Stimulated activated CD8-positive, alpha-beta memory T cell treated with anti-CD3 and anti-CD28 coated beads, Interleukin-4, amount 100 ng/mL, for 4 hours (primary cell): ENCODE measurements around the gene IQGAP2.

Source experiments
- DNase-seq, 2 donors: peaks; one replicate each; pipeline ENCODE4 v3.0.0-alpha.2; 2020; ENCODE audit warnings: low read depth in 2 of 2, low spot score in 1 of 2

The IQGAP2 gene

DNA sequence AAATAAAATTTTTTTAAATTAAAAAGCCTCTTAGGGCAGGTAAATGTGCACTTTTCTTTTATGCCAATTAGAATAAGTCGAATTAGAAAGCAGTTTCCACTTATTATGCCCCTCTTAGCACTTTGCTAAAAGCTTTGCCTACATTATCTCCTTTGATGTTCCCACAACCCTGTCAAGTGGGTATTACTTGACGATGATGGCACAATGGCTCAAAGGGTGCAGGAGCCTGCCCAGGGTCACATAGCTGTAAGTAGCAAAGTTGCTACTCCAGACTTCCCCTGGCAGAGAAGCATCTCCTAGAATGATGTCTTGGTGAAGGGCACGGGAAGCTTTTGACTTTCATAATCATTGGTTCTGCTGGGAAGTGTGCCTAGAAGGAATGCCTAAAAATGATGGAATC, 18.4 kb upstream of the IQGAP2 start:
- DNase-seq = no peak

DNA sequence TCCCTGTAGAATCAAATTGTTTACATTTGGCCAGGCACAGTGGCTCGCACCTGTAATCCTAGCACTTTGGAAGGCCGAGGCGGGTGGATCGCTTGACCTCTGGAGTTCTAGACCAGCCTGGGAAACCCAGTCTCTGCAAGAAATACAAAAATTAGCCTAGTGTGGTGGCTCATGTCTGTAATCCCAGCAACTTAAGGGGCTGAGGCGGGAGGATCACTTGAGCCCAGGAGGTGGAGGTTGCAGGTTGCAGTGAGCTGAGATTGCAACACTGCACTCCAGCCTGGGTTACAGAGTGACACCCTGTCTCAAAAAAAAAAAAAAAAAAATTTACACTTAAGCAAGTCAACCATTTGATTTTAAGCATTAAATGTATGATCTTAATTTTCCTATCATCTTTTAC, 17.5 kb upstream of the IQGAP2 start:
- no peak for DNase-seq

GRCh38 chr5:76386360-76386759, 16.7 kb upstream of the IQGAP2 start:
- DNase-seq = no peak

DNA sequence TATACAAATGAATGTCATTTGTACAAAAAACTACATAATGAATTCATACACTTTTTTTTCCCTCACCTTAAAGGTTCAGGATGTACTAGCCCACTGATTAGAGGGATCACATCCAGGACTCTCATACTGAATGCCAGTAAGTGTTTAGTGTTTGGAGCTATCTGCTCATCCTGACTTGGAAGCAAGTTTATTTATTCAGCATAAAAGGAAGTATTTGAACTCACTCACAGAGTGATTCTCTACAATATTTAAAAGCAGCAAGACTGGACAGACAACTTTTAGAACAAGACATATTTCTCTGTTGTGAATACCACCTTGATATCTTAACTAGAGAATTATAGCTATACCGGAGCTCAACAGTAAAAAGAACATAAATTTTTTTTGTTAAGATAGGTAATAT, 14.8 kb upstream of the IQGAP2 start:
- no peak for DNase-seq

GRCh38 chr5:76388791-76389512, 14.1 kb upstream of the IQGAP2 start:
- no peak for DNase-seq

DNA sequence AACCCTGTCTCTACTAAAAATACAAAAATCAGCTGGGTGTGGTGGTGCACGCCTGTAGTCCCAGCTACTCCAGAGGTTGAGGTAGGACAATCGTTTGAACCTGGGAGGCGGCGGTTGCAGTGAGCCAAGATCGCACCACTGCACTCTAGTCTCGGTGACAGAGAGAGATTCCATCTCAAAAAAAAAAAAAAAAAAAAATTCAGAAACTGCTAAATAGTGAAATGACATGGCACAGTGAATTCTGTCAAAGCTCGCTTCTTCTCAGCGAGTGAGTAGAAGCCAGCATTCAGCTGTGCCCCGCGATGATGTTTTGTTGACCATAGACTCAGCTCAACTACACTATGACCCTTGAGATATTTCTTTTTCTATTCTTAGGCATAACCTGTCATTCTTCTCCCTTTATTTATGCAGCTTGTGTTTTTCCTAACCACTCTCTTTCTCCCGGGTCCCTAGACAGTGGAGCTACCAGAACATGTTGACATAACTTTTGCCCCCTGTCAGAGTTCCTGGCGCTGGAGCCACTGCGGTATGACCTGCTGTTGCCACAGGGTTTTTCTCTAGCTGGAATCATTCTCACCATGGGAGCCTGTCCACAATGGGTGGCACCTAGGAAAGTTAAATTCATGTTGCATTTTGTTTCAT, 13.5 kb upstream of the IQGAP2 start:
- no peak for DNase-seq

DNA sequence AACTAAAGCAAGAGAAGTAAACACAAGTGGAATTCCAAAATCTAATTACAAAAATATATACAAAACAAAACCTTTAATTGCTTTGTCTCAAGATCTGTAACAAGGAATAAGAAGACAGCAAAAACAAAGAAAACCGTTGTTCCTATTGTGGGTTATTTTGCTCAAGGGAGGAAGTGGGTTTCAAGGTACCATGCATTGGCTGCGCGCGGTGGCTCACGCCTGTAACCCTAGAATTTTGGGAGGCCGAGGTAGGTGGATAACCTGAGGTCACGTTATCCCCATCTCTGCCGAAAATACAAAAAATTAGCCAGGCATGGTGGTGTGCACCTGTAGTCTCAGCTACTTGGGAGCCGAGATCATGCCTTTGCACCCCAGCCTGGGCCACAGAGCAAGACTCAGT, 12.1 kb upstream of the IQGAP2 start:
- no peak for DNase-seq

- DNase-seq = no peak
These were observed 9.9 kb upstream of the IQGAP2 start for GRCh38 chr5:76393035-76393680.

DNA sequence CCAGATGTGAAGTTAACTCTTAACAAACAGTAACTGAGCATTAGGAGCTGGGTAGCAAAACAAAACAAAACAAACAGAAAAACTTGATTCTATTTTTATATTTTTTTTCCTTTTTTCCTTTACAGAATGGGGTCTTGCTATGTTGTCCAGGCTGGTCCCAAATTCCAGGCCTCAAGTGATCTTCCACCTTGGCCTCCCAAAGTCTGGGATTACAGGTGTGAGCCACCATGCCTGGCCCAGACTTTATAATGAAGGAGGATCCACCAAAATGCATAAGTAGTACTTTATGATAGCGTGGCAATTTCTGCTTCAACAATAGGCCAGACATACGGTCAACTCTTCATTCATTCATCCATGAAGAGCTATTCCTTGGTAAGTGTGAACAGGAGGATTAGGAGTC, 5.9 kb upstream of the IQGAP2 start:
- no peak for DNase-seq

- DNase-seq = no peak
These were observed 3.8 kb upstream of the IQGAP2 start for GRCh38 chr5:76399268-76399667.

- DNase-seq = no peak
These were observed 2.6 kb upstream of the IQGAP2 start for GRCh38 chr5:76400466-76400865.

DNA sequence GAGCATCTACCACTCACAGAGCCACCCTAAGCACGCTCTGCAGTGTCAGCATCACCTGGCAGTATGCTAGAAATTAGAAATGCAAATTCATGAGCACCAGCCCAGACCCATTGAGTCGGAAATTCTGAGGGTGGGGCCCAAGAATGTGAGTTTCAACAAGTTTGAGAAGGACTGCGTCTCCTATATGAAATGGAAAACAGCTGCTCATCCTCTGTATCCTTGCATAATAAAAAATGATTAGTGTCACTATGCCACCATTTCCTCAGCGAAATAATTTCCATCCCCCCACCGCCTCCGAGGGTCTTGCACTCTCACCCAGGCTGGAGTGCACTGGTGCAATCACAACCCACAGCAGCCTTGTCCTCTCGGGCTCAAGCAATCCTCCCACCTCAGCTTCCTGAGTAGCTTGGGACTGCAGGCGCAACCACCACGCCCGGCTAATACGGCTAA, 1.3 kb upstream of the IQGAP2 start:
- peak in 1 of 2 donors; percentile 1 for DNase-seq

GRCh38 chr5:76402251-76402885, 717 bp upstream of the IQGAP2 start:
- DNase-seq = peak; percentile 39 to 63

GRCh38 chr5:76403766-76404222, 709 bp downstream of the IQGAP2 start:
- peak in 1 of 2 donors; percentile 21 for DNase-seq

DNA sequence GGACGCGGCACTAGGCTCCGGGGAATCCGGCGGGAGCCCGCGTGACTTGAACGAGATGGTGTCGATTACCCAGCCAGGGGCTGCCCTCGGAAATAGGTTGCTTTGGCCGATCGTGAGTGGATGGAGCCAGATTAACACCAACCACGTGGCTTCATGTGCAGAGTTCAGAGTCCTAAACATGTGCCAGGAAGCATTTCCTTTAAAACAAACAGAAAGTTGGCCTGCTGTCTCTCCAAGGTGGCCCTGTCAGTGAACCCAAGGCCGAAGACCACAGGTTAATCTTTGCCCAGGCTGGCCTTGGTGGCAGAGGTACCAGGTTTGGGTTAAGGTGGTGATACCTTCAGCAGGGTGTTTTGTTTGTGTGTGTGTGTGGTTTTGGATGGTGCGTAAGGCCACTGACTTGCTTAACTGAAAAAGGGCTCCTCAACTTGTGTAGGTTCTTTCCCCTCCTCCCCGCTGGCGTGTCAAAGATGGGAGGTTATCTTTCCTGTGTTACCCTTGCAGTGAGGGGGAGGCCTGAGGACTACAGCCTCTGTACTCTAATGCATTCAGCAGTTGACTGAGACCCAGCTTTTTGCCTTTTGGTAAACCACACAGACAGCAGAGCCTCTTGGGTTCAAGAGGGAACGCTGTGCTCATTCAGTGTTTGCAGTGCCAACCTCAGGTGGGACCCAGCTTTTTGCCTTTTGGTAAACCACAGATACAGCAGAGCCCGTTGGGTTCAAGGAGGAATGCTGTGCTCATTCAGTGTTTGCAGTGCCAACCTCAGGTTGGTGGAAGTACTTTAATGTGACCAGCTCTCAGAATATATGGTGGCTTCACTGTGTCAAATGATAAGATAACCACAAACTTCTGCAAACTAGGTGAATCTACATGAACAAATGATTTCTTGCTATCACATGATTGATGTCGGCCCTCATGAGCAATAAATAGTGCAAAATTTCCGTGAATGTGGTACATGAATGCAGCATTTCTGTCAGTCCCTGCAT, 1.4 kb downstream of the IQGAP2 start:
- peak; percentile 31 to 60 for DNase-seq

DNA sequence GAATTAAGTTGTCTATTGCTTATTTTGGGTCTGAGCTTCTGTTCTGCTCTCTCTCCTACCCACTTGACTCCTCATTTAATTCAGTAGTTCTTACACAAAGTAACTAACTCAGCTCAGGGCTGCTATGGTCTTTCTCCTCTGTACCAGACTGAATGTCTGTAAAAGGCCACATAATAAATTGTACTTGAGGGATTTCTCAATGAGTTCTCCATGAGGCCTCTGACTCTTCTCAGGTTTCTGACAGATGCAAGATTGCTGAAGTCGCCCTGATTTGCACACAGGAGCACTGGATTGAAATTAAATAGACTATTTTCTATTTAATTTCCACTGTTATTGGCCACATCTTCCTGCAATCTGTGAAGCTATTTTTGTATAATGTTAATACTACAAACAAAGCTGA, 2.9 kb downstream of the IQGAP2 start:
- DNase-seq = no peak

GRCh38 chr5:76406673-76407072, 3.6 kb downstream of the IQGAP2 start:
- DNase-seq = no peak

GRCh38 chr5:76408104-76408654, 5.1 kb downstream of the IQGAP2 start:
- no peak for DNase-seq

DNA sequence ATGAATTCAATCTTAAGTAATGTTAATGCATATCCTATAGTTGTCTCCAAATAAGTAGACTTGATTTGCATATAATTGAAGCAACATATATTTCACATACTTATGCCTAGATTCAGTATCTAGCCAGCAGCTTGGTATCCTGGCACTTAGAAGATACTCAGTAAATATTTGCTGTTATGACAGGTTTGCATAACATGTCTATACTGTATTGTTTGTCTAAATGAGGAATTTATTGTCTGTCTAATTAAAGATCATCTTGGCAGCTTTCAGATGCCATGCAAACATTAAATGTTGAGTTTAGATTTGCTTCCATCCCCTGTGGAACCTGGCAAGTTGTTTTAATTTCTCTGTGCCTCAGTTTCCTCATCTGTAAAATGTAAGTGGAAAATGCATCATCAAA, 9.4 kb downstream of the IQGAP2 start:
- no peak for DNase-seq

- DNase-seq = no peak
These were observed 10.7 kb downstream of the IQGAP2 start for GRCh38 chr5:76413746-76414145.
